AG09319 (cell line): Measurements from ENCODE around the gene FRRS1L.

Experiments used
- DNase-seq: peaks from one replicate; pipeline ENCODE4 v3.0.0-alpha.2; 2010; ENCODE audit warnings: low read depth; ENCODE audit errors: extremely low read depth
- TF ChIP-seq, protein P1 (sequence below): IDR thresholded peaks from 2 replicates; pipeline ENCODE4 v1.5.1; 2011; ENCODE audit warnings: low read depth, mild to moderate bottlenecking, inconsistent platforms, low read length, moderate library complexity

Gene FRRS1L

DNA sequence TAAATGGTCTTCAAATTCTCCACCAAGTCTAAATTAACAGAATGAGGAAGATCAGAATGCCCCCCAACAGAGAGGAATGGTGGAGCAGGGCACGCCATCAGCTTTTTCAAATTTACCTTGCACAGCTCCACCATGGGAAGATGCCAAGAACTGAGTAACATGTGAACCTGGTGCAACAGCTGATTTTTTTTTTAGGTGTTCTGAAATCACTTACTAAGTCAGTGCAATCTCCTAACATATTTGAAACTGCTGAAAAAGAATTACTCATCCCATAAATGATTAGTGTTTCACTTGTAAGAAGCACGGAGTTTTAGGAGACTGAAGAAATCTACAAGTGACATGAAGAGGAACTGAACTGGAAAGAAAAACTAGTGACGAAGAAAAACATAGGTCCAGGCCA is 52.4 kb downstream of the FRRS1L start:
- no peak for DNase-seq
- TF ChIP-seq, protein P1, sequence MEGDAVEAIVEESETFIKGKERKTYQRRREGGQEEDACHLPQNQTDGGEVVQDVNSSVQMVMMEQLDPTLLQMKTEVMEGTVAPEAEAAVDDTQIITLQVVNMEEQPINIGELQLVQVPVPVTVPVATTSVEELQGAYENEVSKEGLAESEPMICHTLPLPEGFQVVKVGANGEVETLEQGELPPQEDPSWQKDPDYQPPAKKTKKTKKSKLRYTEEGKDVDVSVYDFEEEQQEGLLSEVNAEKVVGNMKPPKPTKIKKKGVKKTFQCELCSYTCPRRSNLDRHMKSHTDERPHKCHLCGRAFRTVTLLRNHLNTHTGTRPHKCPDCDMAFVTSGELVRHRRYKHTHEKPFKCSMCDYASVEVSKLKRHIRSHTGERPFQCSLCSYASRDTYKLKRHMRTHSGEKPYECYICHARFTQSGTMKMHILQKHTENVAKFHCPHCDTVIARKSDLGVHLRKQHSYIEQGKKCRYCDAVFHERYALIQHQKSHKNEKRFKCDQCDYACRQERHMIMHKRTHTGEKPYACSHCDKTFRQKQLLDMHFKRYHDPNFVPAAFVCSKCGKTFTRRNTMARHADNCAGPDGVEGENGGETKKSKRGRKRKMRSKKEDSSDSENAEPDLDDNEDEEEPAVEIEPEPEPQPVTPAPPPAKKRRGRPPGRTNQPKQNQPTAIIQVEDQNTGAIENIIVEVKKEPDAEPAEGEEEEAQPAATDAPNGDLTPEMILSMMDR: no peak

DNA sequence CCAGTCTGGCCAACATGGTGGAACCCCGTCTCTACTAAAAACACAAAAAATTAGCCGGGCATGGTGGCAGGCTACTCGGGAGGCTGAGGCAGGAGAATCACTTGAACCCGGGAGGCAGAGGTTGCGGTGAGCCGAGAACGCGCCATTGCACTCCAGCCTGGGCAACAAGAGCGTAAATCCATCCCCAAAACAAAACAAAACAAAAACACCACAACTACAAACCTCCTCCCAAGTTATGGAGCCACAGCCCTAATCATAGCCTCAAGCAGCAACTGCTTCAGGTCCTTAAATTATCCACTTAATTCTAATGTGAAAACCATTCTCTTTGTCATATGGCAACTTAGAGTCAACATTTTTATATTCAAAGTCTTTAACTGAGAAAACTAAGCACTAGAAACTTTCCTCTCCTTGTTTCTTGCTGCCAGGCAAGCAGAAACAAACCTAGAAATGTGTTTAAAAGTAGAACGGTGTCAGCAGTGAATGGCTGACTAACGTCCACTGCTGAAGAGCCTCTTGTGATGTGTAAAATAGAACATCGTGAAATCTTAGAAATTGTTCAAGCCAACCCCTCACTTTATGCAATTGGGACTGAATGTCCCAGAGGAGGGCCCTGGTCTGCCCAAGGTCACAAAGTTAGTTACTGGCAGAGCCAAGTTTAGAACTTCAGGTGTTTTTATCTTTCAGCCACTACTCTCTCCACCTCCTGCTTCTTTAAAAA is 53.0 kb downstream of the FRRS1L start:
- DNase-seq: no peak
- TF ChIP-seq, protein P1: no peak

DNA sequence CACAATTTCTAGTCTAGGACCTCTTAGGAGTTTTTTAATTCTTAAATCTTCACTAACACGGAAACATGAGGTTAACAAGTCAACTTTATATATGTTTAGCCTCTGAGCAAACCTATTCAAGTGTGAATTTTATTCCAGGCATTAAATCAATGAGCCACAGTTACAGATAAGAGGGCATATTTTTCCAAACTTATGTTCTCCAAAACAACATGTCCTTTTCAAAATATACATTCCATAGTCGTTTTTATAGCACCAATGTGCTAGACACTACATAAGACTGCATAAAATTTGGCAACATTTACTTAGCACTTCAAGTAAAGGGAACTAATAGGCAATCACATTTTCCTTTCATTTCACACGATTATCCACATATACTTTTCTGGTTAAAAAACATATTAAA is 53.8 kb downstream of the FRRS1L start:
- TF ChIP-seq, protein P1: no peak
- no peak for DNase-seq

DNA sequence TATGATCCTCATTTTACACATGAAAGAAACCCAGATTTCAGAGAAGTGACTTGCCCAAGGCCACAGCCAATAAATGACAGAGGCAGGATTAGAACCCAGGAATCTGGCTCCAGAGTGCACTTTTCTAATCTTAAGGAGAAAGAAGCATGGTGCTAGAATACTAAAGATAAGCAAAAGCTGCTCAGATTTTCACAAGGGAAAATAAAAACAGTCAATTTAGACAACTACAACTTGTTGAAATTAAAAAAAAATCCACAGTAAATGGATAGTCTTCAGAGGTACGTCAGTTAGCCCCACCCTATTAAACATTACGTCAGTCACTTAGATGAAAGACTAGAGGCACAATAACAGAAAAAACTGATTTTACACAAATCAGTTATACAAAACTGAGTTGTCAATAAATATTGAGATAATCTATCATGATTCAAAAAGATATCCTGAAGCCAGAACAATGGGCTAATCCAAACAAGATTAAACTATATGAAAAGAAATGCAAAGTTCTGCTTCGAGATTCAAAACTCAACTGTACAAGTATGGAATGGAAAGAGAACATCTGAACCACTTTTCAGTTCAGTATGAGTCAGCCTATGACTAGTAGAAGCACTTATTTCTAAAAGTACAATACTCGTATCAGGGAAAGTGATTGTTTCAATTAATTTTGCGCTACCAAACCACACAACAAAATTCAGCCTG is 56.6 kb downstream of the FRRS1L start:
- no peak for DNase-seq
- TF ChIP-seq, protein P1: no peak

DNA sequence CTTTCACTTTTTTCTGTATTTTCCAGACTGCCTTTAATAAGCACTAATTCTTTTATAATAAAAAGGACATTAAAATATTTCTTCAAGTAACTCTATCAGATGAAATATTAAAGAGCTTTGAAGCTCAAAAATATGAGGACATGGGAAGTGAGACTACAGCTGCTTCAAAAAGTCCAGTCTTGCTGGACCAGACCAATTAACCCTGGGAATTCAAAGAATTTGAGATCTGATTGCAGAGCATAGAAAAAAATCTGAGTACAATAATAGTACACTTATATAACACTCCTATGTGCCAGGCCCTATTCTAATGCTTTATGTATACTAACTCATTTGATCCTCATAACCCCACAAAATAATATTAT is 57.1 kb downstream of the FRRS1L start:
- no peak for DNase-seq
- TF ChIP-seq, protein P1: no peak

DNA sequence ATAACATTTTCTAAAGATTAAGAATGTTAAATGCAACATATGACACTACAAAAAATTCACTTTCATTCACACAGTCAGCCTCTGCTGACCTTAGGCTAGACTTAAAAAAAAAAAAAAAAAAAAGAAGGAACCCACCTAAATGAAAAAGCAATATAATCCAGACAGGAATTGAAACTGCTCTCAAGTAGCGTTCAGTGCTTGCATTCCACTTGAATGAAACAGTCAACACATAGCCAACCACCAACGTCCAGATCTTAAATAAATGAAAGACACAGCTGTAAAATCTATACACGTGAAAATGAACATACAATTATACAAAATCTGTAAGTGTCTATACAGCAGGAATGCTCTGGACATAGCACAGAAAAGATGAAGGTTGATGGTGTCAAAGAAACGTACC is 58.7 kb downstream of the FRRS1L start:
- no peak for DNase-seq
- TF ChIP-seq, protein P1: no peak

DNA sequence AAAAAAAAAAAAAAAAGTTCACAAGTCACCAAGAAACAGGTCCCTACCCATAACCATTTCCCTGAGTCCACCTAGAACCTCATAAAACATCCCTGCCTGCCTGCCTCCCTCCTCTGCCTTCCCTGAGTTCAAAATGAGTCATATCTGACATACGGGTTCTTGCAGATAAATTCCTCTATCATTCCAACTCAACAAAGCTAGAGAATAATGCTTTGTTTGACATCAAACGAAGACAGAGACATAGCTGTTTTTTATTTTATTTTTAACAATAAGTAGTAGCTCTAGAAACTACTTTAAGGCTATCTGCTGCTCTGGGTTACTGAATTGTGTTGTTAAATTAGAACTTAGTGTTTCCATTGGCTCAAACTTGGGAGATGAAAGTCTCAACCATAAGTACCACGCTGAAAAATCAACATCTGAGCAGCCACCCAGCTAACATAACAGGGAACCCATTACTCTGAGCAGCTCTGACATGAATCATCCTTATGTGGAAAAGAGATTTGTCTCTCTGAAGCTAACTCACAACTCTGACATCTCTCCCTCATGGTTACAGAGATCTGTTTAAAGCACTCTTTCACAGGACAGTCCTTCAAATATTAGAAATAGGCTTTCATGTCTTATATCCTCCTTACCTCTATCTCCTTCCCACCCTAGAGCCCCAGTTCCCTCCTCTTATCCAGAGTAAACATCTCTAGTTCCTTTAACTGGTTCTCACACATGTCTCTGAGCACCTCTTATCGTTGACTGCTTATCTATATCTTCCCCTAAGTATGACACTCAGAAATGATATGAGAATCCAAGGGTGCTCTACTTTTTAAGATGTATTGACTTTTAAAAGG is 59.4 kb downstream of the FRRS1L start:
- TF ChIP-seq, protein P1: no peak
- DNase-seq: no peak
